Stimulated activated CD8-positive, alpha-beta memory T cell treated with anti-CD3 and anti-CD28 coated beads, Interleukin-12 subunit alpha, Interleukin-12 subunit beta, amount 100 ng/mL, for 24 hours (primary cell): ENCODE results near the gene ZFPM1.
"Not testable (repeated sequence)": the region's sequence is repeated elsewhere in the genome, so short reads cannot be mapped to it uniquely, and the experiment has no call there.

Experiments
- DNase-seq: peaks from one replicate; pipeline ENCODE4 v3.0.0-alpha.2; 2020; ENCODE audit errors: extremely low read depth

Gene ZFPM1

GRCh38 chr16:88478889-88479792 lies 26.1 kb downstream of the ZFPM1 start:
- DNase-seq: no peak

- no peak for DNase-seq
Measured at GRCh38 chr16:88479793-88480760, 27.0 kb downstream of the ZFPM1 start.

- DNase-seq: no peak
Measured at GRCh38 chr16:88480829-88481228, 27.7 kb downstream of the ZFPM1 start.

GRCh38 chr16:88481851-88482250 lies 28.8 kb downstream of the ZFPM1 start:
- DNase-seq: no peak

- no peak for DNase-seq
Measured at GRCh38 chr16:88482630-88483391, 29.7 kb downstream of the ZFPM1 start.

GRCh38 chr16:88483392-88483641 lies 30.2 kb downstream of the ZFPM1 start:
- no peak for DNase-seq

- DNase-seq: no peak
Measured at GRCh38 chr16:88484505-88485365, 31.7 kb downstream of the ZFPM1 start.

- not testable (repeated sequence) for DNase-seq
Measured at GRCh38 chr16:88485366-88485741, 32.3 kb downstream of the ZFPM1 start.

GRCh38 chr16:88486398-88487123 lies 33.5 kb downstream of the ZFPM1 start:
- no peak for DNase-seq

GRCh38 chr16:88487124-88487432 lies 34.0 kb downstream of the ZFPM1 start:
- no peak for DNase-seq

- DNase-seq: no peak
Measured at GRCh38 chr16:88487920-88488851, 35.1 kb downstream of the ZFPM1 start.

- no peak for DNase-seq
Measured at GRCh38 chr16:88489163-88489741, 36.2 kb downstream of the ZFPM1 start.

GRCh38 chr16:88491001-88491559 lies 38.0 kb downstream of the ZFPM1 start:
- DNase-seq: no peak

GRCh38 chr16:88491560-88492310 lies 38.7 kb downstream of the ZFPM1 start:
- no peak for DNase-seq

GRCh38 chr16:88493879-88494278 lies 40.8 kb downstream of the ZFPM1 start:
- DNase-seq: no peak

- no peak for DNase-seq
Measured at GRCh38 chr16:88494335-88495154, 41.5 kb downstream of the ZFPM1 start.

- DNase-seq: no peak
Measured at GRCh38 chr16:88495268-88495772, 42.2 kb downstream of the ZFPM1 start.
